H9 (cell line): ENCODE measurements around the gene RASA3. TPM values are rescaled to one million over a fixed set of nuclear protein-coding genes. Genes with fewer than 3 reads are reported as not detected.

Experiments
- DNase-seq: peaks from one replicate; pipeline ENCODE4 v3.0.0-alpha.2; 2017
- H2AFZ ChIP-seq: one replicate; pipeline ENCODE4 v1.6.1; 2013; ENCODE audit warnings: mild to moderate bottlenecking, low read length, control low read depth, moderate library complexity
- H2AK5ac ChIP-seq: 2 replicates; pipeline ENCODE4 v1.6.1; 2013; ENCODE audit warnings: low read length, control low read depth, mixed read lengths; ENCODE audit not compliant: insufficient read length
- H2BK120ac ChIP-seq: one replicate; pipeline ENCODE4 v1.6.1; 2013; ENCODE audit warnings: low read depth, mild to moderate bottlenecking, low read length, control low read depth, inconsistent platforms; ENCODE audit not compliant: poor library complexity, severe bottlenecking
- H2BK12ac ChIP-seq: 2 replicates; pipeline ENCODE4 v1.6.1; 2013; ENCODE audit warnings: low read length, control low read depth, mixed read lengths, low read depth; ENCODE audit not compliant: insufficient read length
- H2BK15ac ChIP-seq: 2 replicates; pipeline ENCODE4 v1.6.1; 2013; ENCODE audit warnings: low read depth, low read length, control low read depth
- H2BK20ac ChIP-seq: one replicate; pipeline ENCODE4 v1.6.1; 2013; ENCODE audit warnings: low read depth, mild to moderate bottlenecking, low read length, control low read depth, inconsistent platforms; ENCODE audit not compliant: poor library complexity, severe bottlenecking
- H2BK5ac ChIP-seq: 2 replicates; pipeline ENCODE4 v1.6.1; 2013; ENCODE audit warnings: low read length, control low read depth, mixed read lengths; ENCODE audit not compliant: insufficient read length
- H3K14ac ChIP-seq: 2 replicates; pipeline ENCODE4 v1.6.1; 2013; ENCODE audit warnings: low read length, control low read depth; ENCODE audit not compliant: insufficient read depth
- H3K18ac ChIP-seq: 2 replicates; pipeline ENCODE4 v1.6.1; 2013; ENCODE audit warnings: low read depth, mild to moderate bottlenecking, mixed read lengths, low read length, control low read depth; ENCODE audit not compliant: insufficient read length
- H3K23ac ChIP-seq: 2 replicates; pipeline ENCODE4 v1.6.1; 2013; ENCODE audit warnings: low read length, control low read depth, mixed read lengths, low read depth; ENCODE audit not compliant: insufficient read length
- H3K23me2 ChIP-seq: 2 replicates; pipeline ENCODE4 v1.6.1; 2013; ENCODE audit warnings: low read depth, mild to moderate bottlenecking, mixed read lengths, low read length, control low read depth; ENCODE audit not compliant: insufficient read length, poor library complexity, severe bottlenecking
- H3K27ac ChIP-seq: 2 replicates; pipeline ENCODE4 v1.5.1; 2013; ENCODE audit warnings: low read length, control low read depth, mixed read lengths, low read depth; ENCODE audit not compliant: insufficient read length
- H3K27me3 ChIP-seq: 2 replicates; pipeline ENCODE4 v1.6.1; 2013; ENCODE audit warnings: low read length, control low read depth, inconsistent platforms; ENCODE audit not compliant: insufficient read depth
- H3K4ac ChIP-seq: 2 replicates; pipeline ENCODE4 v1.6.1; 2013; ENCODE audit warnings: low read depth, mild to moderate bottlenecking, control low read depth, inconsistent platforms, low read length, moderate library complexity
- H3K4me1 ChIP-seq: 2 replicates; pipeline ENCODE4 v1.6.1; 2013; ENCODE audit warnings: low read length, control low read depth, inconsistent platforms; ENCODE audit not compliant: insufficient read depth
- H3K4me2 ChIP-seq: 2 replicates; pipeline ENCODE4 v1.6.1; 2013; ENCODE audit warnings: low read length, control low read depth, mixed read lengths; ENCODE audit not compliant: insufficient read length, insufficient read depth
- H3K56ac ChIP-seq: 2 replicates; pipeline ENCODE4 v1.6.1; 2013; ENCODE audit warnings: low read depth, mild to moderate bottlenecking, mixed read lengths, low read length, control low read depth; ENCODE audit not compliant: insufficient read length
- H3K79me1 ChIP-seq: 2 replicates; pipeline ENCODE4 v1.6.1; 2013; ENCODE audit warnings: low read depth, mild to moderate bottlenecking, moderate library complexity, low read length, control low read depth, inconsistent platforms; ENCODE audit not compliant: insufficient read depth, poor library complexity, severe bottlenecking
- H3K79me2 ChIP-seq: 2 replicates; pipeline ENCODE4 v1.6.1; 2013; ENCODE audit warnings: low read length, control low read depth, inconsistent platforms; ENCODE audit not compliant: insufficient read depth
- H3K9ac ChIP-seq: 2 replicates; pipeline ENCODE4 v1.6.1; 2013; ENCODE audit warnings: low read length, control low read depth, mixed read lengths; ENCODE audit not compliant: insufficient read length; ENCODE audit errors: extremely low read depth
- H3K9me3 ChIP-seq: one replicate; pipeline ENCODE4 v1.6.1; 2013; ENCODE audit warnings: low read depth, low read length, inconsistent platforms; ENCODE audit not compliant: control insufficient read depth
- H3T11ph ChIP-seq: one replicate; pipeline ENCODE4 v1.6.1; 2013; ENCODE audit warnings: mild to moderate bottlenecking, low read length, control low read depth, inconsistent platforms
- H4K20me1 ChIP-seq: one replicate; pipeline ENCODE4 v1.6.1; 2013; ENCODE audit not compliant: control insufficient read depth, insufficient read length, insufficient read depth
- H4K5ac ChIP-seq: 2 replicates; pipeline ENCODE4 v1.6.1; 2013; ENCODE audit warnings: low read depth, mild to moderate bottlenecking, mixed read lengths, low read length, control low read depth; ENCODE audit not compliant: insufficient read length
- H4K8ac ChIP-seq: replicated peaks from 2 replicates; pipeline ENCODE4 v1.6.1; 2013; ENCODE audit warnings: low read length, control low read depth, mixed read lengths, low read depth; ENCODE audit not compliant: insufficient read length
- H4K91ac ChIP-seq: 2 replicates; pipeline ENCODE4 v1.6.1; 2013; ENCODE audit warnings: low read depth, mild to moderate bottlenecking, moderate library complexity, mixed read lengths, low read length, control low read depth; ENCODE audit not compliant: insufficient read length
- H3K27ac Mint-ChIP-seq, 3 experiments: 2 replicates in 2 of 3; 3 replicates in 1 of 3; pipeline ENCODE4 v1.8.0; 2020 to 2021; ENCODE audit warnings: mixed read lengths in 3 of 3, mild to moderate bottlenecking in 1 of 3, moderate library complexity in 1 of 3
- H3K27me3 Mint-ChIP-seq: 2 replicates; pipeline ENCODE4 v1.8.0; 2021; ENCODE audit warnings: low read depth, mild to moderate bottlenecking, moderate library complexity, mixed read lengths
- H3K36me3 Mint-ChIP-seq, 3 experiments: 2 replicates in 2 of 3; 3 replicates in 1 of 3; pipeline ENCODE4 v1.8.0; 2020 to 2021; ENCODE audit warnings: low read depth in 3 of 3, mixed read lengths in 3 of 3; ENCODE audit not compliant: insufficient read depth in 1 of 3
- H3K4me1 Mint-ChIP-seq, 2 experiments: 2 replicates each; pipeline ENCODE4 v1.8.0; 2020; ENCODE audit warnings: mixed read lengths in 2 of 2
- H3K4me3 Mint-ChIP-seq, 2 experiments: 2 replicates in 1 of 2; 3 replicates in 1 of 2; pipeline ENCODE4 v1.8.0; 2020 to 2021; ENCODE audit warnings: mild to moderate bottlenecking in 2 of 2, mixed read lengths in 2 of 2, moderate library complexity in 1 of 2
- H3K9me3 Mint-ChIP-seq, 2 experiments: 2 replicates in 1 of 2; 3 replicates in 1 of 2; pipeline ENCODE4 v1.8.0; 2020; ENCODE audit warnings: mild to moderate bottlenecking in 2 of 2, mixed read lengths in 2 of 2, moderate library complexity in 1 of 2
- WGBS: extraction: QIAGEN DNeasy Blood & Tissue Kit; methylation state at CpG from one replicate; pipeline ENCODE4 v1.1.7; 2013; ENCODE audit warnings: missing lambda C conversion rate, low lambda C conversion rate, mixed read lengths; ENCODE audit not compliant: insufficient read length; ENCODE audit errors: extremely low coverage; 5-methylcytosine and 5-hydroxymethylcytosine counted together
- total RNA-seq: library from RNA; stranded (reverse); gene quantifications from 2 replicates; pipeline ENCODE4 v1.2.1, GENCODE V29; 2021
- TF ChIP-seq, protein P1 (sequence below): fragments of 200-600 bp; sonication (generic); conservative IDR thresholded peaks from 3 replicates; pipeline ENCODE4 v1.8.0; 2021; ENCODE audit warnings: antibody characterized with exemption, mild to moderate bottlenecking

Gene RASA3
- total RNA-seq, 1 experiment from 2014 or later: 12.3 TPM

DNA sequence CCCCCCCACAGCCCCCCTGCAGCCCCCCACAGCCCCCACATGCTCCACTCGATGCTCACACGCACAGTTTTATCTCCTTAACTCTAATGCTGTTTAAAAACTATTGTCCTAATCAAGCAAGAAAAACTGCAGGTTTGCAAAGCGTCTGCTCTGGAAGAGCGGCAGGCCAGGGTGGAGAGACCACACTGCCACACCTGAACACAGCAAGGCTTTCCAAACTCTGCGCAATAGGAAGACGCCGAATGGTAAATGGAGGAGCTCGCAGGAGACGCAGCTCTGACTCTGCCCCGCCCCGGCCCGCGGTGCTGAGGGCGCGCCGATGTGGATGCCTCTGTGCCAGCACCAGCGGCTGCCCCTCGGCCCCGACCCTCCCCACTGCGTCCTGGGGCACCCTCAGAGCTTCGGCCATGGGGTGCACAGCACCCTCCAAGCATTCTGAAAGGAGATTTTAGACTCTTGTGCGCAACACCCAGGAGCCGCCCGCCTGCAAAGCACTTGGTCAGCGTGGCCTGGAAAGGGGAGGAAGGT lies 32.4 kb downstream of the RASA3 start:
- no peak overlapping the region for H2AK5ac ChIP-seq
- H3K14ac ChIP-seq: no peak overlapping the region
- no peak overlapping the region for H3K56ac ChIP-seq
- no peak overlapping the region for H4K5ac ChIP-seq
- Mint-ChIP-seq H3K4me3 (no peak overlapping the region), H3K36me3 (peaks cover 0 to 2% (median 0%) of the 10 kb centered on the region in 3 experiments; a peak in 3 of 7 replicates), H3K27me3 (no peaks in the 10 kb centered on the region; the same call in 1 of the 2 replicates), H3K27ac (peak overlapping the region; percentile 91 to 97 (median 93); a peak in 6 of 7 replicates), H3K9me3 (peaks cover 3 to 6% of the 10 kb centered on the region in 2 experiments; a peak in 4 of 5 replicates), H3K4me1 (peaks cover 9 to 18% of the 10 kb centered on the region in 2 experiments)
- H2BK5ac ChIP-seq: no peak overlapping the region
- H3K18ac ChIP-seq: no peak overlapping the region
- H4K91ac ChIP-seq: no peak overlapping the region
- no peaks in the 10 kb centered on the region for H3K9me3 ChIP-seq
- no peaks in the 10 kb centered on the region; the same call in 1 of the 2 replicates for H3K79me2 ChIP-seq
- peak; percentile 91 for DNase-seq
- H3K27ac ChIP-seq: no peak overlapping the region
- H3K27me3 ChIP-seq: no peaks in the 10 kb centered on the region
- H2AFZ ChIP-seq: no peak overlapping the region
- no peak overlapping the region for H3K4ac ChIP-seq
- H3K9ac ChIP-seq: no peak overlapping the region
- no peak overlapping the region for H2BK12ac ChIP-seq
- no peaks in the 10 kb centered on the region for H3K23me2 ChIP-seq
- H2BK120ac ChIP-seq: no peak overlapping the region
- no peaks in the 10 kb centered on the region for H4K20me1 ChIP-seq
- TF ChIP-seq, protein P1, sequence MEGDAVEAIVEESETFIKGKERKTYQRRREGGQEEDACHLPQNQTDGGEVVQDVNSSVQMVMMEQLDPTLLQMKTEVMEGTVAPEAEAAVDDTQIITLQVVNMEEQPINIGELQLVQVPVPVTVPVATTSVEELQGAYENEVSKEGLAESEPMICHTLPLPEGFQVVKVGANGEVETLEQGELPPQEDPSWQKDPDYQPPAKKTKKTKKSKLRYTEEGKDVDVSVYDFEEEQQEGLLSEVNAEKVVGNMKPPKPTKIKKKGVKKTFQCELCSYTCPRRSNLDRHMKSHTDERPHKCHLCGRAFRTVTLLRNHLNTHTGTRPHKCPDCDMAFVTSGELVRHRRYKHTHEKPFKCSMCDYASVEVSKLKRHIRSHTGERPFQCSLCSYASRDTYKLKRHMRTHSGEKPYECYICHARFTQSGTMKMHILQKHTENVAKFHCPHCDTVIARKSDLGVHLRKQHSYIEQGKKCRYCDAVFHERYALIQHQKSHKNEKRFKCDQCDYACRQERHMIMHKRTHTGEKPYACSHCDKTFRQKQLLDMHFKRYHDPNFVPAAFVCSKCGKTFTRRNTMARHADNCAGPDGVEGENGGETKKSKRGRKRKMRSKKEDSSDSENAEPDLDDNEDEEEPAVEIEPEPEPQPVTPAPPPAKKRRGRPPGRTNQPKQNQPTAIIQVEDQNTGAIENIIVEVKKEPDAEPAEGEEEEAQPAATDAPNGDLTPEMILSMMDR: no peak
- H4K8ac ChIP-seq: no peak overlapping the region
- H3K4me1 ChIP-seq: no peaks in the 10 kb centered on the region
- no peak overlapping the region for H3K23ac ChIP-seq
- no peak overlapping the region for H2BK20ac ChIP-seq
- H3K4me2 ChIP-seq: no peak overlapping the region
- no CpG with 5 or more reads among the region's 25 CpGs for WGBS
- no peak overlapping the region for H2BK15ac ChIP-seq
- H3K79me1 ChIP-seq: peaks cover 3% of the 10 kb centered on the region
- no peak overlapping the region for H3T11ph ChIP-seq
